Karpas-422 (cell line): Measurements from ENCODE around the gene KMT2C. TPM values are rescaled to one million over a fixed set of nuclear protein-coding genes. Genes with fewer than 3 reads are reported as not detected.

Source experiments
- small RNA-seq: library from RNA; depleted of rRNA; stranded (forward); fragments of <200 nt; gene quantifications from one replicate; pipeline ENCODE3, GENCODE V24; 2014
- total RNA-seq: library from RNA; depleted of rRNA; stranded (reverse); fragments of >200 nt; shearing (Covaris generic); gene quantifications from 2 replicates; pipeline ENCODE4 v1.2.3, GENCODE V29; 2014; ENCODE audit warnings: low replicate concordance; rRNA removed

KMT2C gene
- total RNA-seq, 1 experiment from 2014 or later: 70.7 TPM

Small RNA genes within 50 kb of the gene (small RNA-seq; reads per million reads assigned to genes)
- gene AC104692.1 (not detected), gene AC104692.2 (not detected), gene RF00019 (not detected)

Other genes with a start within 250 kb of the KMT2C start
- 5.9 and 7.7 TPM in 2 replicates for gene XRCC2, start 240.1 kb upstream of the KMT2C start, total RNA-seq